MM.1S (cell line): ENCODE data around the gene ZNF142.
"Not testable (repeated sequence)": the region's sequence is repeated elsewhere in the genome, so short reads cannot be mapped to it uniquely, and the experiment has no call there.

Source experiments
- DNase-seq: peaks from one replicate; pipeline ENCODE4 v3.0.0-alpha.2; 2015
- H2AFZ ChIP-seq: fragments of 300-600 bp; sonication (generic); 2 replicates; pipeline ENCODE4 v1.6.0; 2016; ENCODE audit warnings: antibody characterized with exemption, low read length
- H3F3A ChIP-seq: fragments of 300-600 bp; sonication (generic); 2 replicates; pipeline ENCODE4 v1.6.1; 2016; ENCODE audit warnings: mild to moderate bottlenecking, antibody characterized with exemption, low read length, moderate library complexity, mixed read lengths; ENCODE audit not compliant: insufficient read depth
- H3K27ac ChIP-seq: fragments of 300-600 bp; sonication (generic); 2 replicates; pipeline ENCODE4 v1.5.1; 2016; ENCODE audit warnings: mild to moderate bottlenecking, low read length
- H3K27me3 ChIP-seq: fragments of 300-600 bp; sonication (generic); replicated peaks from 2 replicates; pipeline ENCODE4 v1.6.0; 2016; ENCODE audit warnings: low read length; ENCODE audit not compliant: insufficient read depth
- H3K36me3 ChIP-seq: fragments of 300-600 bp; sonication (generic); replicated peaks from 2 replicates; pipeline ENCODE4 v1.6.1; 2016; ENCODE audit warnings: mild to moderate bottlenecking, low read length, mixed read lengths; ENCODE audit not compliant: insufficient read depth
- H3K4me1 ChIP-seq: fragments of 300-600 bp; sonication (generic); 2 replicates; pipeline ENCODE4 v1.6.1; 2016; ENCODE audit warnings: low read length, mixed read lengths
- H3K4me2 ChIP-seq: fragments of 300-600 bp; sonication (generic); 2 replicates; pipeline ENCODE4 v1.6.0; 2016; ENCODE audit warnings: low read depth, low read length
- H3K4me3 ChIP-seq: fragments of 300-600 bp; sonication (generic); 2 replicates; pipeline ENCODE4 v1.5.1; 2016; ENCODE audit warnings: low read length, mixed read lengths
- H3K79me2 ChIP-seq: fragments of 300-600 bp; sonication (generic); 2 replicates; pipeline ENCODE4 v1.6.1; 2016; ENCODE audit warnings: mixed run types, low read length, mixed read lengths
- H3K9ac ChIP-seq: fragments of 300-600 bp; sonication (generic); 2 replicates; pipeline ENCODE4 v1.6.1; 2016; ENCODE audit warnings: low read length, mixed read lengths
- H3K9me2 ChIP-seq: fragments of 300-600 bp; sonication (generic); replicated peaks from 2 replicates; pipeline ENCODE4 v1.6.1; 2016; ENCODE audit warnings: mild to moderate bottlenecking, low read length, mixed read lengths; ENCODE audit not compliant: insufficient read depth
- H3K9me3 ChIP-seq: fragments of 300-600 bp; sonication (generic); replicated peaks from 2 replicates; pipeline ENCODE4 v1.6.1; 2016; ENCODE audit warnings: mild to moderate bottlenecking, low read length, mixed read lengths; ENCODE audit not compliant: insufficient read depth
- H4K20me1 ChIP-seq: fragments of 300-600 bp; sonication (generic); 2 replicates; pipeline ENCODE4 v1.6.1; 2016; ENCODE audit warnings: mild to moderate bottlenecking, low read length, moderate library complexity, mixed read lengths; ENCODE audit not compliant: insufficient read depth
- EZH2 ChIP-seq: fragments of 300-600 bp; sonication (generic); optimal IDR thresholded peaks from 2 replicates; pipeline ENCODE3; 2017; ENCODE audit warnings: low read depth, mild to moderate bottlenecking, antibody characterized with exemption, low read length, mixed read lengths
- EZH2phosphoT487 ChIP-seq: fragments of 300-600 bp; sonication (generic); IDR thresholded peaks from 2 replicates; pipeline ENCODE4 v1.6.1; 2018; ENCODE audit warnings: antibody characterized with exemption, low read length
- TF ChIP-seq, protein P1 (sequence below): fragments of 300-600 bp; sonication (generic); IDR thresholded peaks from 2 replicates; pipeline ENCODE4 v1.5.1; 2016; ENCODE audit warnings: antibody characterized with exemption, low read length, mixed read lengths

ZNF142 gene

DNA sequence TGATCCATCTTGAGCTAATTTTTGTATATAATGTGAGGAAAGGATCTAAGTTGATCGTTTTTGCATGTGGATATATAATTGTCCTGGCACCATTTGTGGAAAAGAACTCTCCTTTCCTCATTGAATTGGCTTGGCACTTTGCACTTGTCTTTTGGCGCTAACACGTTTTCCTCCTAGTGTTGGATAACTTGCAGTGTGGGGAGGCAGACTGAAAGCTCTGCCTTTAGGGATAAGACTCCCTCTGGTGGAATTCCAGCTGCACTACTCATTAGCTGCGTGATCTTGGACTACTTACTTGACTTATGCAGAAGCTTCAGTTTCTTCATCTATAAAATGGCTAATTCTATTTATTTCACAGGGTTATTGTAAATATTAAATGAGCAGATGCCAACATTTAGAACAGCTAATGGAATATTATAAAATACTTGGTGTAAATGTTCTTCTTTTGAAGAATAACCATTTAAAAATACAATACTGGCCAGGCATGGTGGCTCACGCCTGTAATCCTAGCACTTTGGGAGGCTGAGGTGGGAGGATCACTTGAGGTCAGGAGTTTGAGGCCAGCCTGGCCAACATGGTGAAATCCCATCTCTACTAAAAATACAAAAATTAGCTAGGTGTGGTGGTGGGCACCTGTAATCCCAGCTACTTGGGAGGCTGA is 28.1 kb upstream of the ZNF142 start:
- H3K4me1 ChIP-seq, H3K9me2 ChIP-seq, H3K27ac ChIP-seq, H4K20me1 ChIP-seq, H3K9ac ChIP-seq, H3K4me2 ChIP-seq, H3K27me3 ChIP-seq, H3K4me3 ChIP-seq, H3F3A ChIP-seq, H3K9me3 ChIP-seq, H2AFZ ChIP-seq, H3K36me3 ChIP-seq, H3K79me2 ChIP-seq: not testable (repeated sequence)
- TF ChIP-seq, protein P1, sequence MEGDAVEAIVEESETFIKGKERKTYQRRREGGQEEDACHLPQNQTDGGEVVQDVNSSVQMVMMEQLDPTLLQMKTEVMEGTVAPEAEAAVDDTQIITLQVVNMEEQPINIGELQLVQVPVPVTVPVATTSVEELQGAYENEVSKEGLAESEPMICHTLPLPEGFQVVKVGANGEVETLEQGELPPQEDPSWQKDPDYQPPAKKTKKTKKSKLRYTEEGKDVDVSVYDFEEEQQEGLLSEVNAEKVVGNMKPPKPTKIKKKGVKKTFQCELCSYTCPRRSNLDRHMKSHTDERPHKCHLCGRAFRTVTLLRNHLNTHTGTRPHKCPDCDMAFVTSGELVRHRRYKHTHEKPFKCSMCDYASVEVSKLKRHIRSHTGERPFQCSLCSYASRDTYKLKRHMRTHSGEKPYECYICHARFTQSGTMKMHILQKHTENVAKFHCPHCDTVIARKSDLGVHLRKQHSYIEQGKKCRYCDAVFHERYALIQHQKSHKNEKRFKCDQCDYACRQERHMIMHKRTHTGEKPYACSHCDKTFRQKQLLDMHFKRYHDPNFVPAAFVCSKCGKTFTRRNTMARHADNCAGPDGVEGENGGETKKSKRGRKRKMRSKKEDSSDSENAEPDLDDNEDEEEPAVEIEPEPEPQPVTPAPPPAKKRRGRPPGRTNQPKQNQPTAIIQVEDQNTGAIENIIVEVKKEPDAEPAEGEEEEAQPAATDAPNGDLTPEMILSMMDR: peak; percentile 70
- DNase-seq: peak; percentile 63

DNA sequence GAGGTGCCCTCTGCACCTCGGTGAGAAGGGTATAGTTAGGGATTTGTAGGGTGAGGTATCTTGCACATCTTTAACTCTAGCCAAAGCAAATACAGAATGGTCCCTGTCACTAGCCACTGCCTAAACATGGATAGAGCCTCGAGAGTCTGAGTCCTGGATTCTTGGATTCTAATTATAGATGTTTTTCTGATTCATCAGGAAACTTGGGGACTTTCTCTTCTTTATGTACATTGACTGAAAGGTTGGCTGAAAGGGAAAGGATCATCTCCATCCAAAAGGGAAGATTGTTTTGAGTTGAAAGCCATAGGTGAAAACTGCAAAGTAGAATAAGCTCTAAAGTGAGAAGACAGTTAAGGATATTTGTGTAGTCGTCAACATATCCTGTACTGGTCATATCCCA is 20.6 kb upstream of the ZNF142 start:
- no peak overlapping the region for H2AFZ ChIP-seq

DNA sequence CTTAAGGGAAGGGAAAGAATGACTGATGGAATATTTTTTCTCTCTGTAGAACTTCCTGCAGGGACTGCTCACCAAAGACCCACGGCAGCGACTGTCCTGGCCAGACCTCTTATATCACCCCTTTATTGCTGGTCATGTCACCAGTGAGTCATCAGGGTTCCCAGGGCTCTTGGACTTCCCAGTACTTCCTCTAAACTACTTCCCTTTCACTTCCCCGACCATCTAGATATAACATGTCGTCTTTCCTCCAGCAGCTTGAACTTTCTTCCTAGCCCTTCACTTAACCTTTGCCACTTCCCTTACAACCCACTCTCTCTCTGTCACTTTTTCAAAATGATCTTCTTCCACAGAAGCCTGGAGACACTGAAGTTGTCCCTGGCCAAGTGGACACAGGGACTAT is 19.7 kb upstream of the ZNF142 start:
- Histone ChIP-seq H3K79me2 (no peaks in the 10 kb centered on the region), H2AFZ (no peak overlapping the region), H3K27me3 (no peaks in the 10 kb centered on the region), H3K36me3 (no peaks in the 10 kb centered on the region), H3K4me2 (no peak overlapping the region), H3K27ac (no peak overlapping the region), H3F3A (no peaks in the 10 kb centered on the region), H3K4me1 (no peaks in the 10 kb centered on the region), H3K4me3 (no peak overlapping the region), H4K20me1 (no peaks in the 10 kb centered on the region), H3K9me3 (no peaks in the 10 kb centered on the region), H3K9ac (no peak overlapping the region), H3K9me2 (no peaks in the 10 kb centered on the region)
- no peak for TF ChIP-seq EZH2
- TF ChIP-seq, protein P1: no peak
- no peak for TF ChIP-seq EZH2phosphoT487
- no peak for DNase-seq

More for the DNA sequence above, 20.6 kb upstream of the ZNF142 start:
- no peaks in the 10 kb centered on the region for H3K79me2 ChIP-seq
- H3K4me1 ChIP-seq: no peaks in the 10 kb centered on the region
- no peak overlapping the region for H3K27ac ChIP-seq
- no peaks in the 10 kb centered on the region for H3K9me3 ChIP-seq
- no peak for DNase-seq
- no peak overlapping the region for H3K9ac ChIP-seq
- no peaks in the 10 kb centered on the region for H3K36me3 ChIP-seq
- TF ChIP-seq, protein P1: no peak
- no peak for TF ChIP-seq EZH2phosphoT487
- no peak for TF ChIP-seq EZH2
- H3K4me3 ChIP-seq: no peak overlapping the region
- no peak overlapping the region for H3K4me2 ChIP-seq
- H3F3A ChIP-seq: no peaks in the 10 kb centered on the region
- no peaks in the 10 kb centered on the region for H3K27me3 ChIP-seq
- H4K20me1 ChIP-seq: no peaks in the 10 kb centered on the region
- H3K9me2 ChIP-seq: no peaks in the 10 kb centered on the region
